Left cardiac atrium (tissue), 4 donors: ENCODE results near the gene CMIP. TPM values are rescaled to one million over a fixed set of nuclear protein-coding genes. Genes with fewer than 3 reads are reported as not detected.
A peak's percentile ranks its signal among the peaks of the same experiment; 100 is the strongest.

Experiments used
- ATAC-seq, 2 donors: fragments of 200-7000 bp; cut with Tn5 transposase; one replicate each; pipeline ENCODE4 v1.9.1; 2020; ENCODE audit warnings: mild to moderate bottlenecking in 2 of 2, moderate library complexity in 2 of 2
- DNase-seq: peaks from one replicate; pipeline ENCODE4 v3.0.0-alpha.2; 2020
- intact Hi-C, 2 donors: fragments of 100-400 bp; cut with DNase I; formaldehyde crosslinking; loops; one replicate each; pipeline versions ENCODE4 v1.14.1 to v1.15.1; 2022 to 2023
- total RNA-seq, 2 donors: library from RNA; stranded (reverse); fragmentation: NEBNext Ultra II Directional; extraction: Animal tissue kit (Norgen Biotek cat#: 25700); gene quantifications; one replicate each; pipeline ENCODE4 v1.2.1, GENCODE V29; 2021
- donor health status: DM: no; HTN: yes; CAD: no.
- donor health status: DM: no; HTN: yes; CAD: no; lungs with severe emphysema.
- donor health status: DM: yes; HTN: yes; CAD: no.
- donor health status: Dilated cardiomyopathy.

CMIP gene
- total RNA-seq, 2 donors from 2014 or later: 18.1 to 34.9 TPM

DNA sequence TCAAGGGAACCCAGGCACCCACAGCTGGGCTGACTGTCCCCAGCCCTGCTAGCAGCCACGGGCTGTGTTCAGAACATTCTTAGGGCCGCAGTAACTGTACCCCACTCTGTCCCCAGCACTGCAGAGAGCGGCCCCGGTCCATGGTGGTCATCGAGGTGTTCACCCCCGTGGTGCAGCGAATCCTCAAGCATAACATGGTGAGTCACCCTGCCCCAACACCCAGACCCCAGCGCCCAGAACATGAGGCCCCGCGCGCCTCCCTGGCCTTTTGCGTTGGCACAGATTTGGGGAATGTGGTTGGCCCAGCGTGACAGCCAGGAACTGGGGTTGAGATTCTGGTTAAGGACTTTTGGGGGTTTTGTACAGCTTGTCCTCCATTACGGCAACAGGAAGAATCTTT is 219.5 kb downstream of the CMIP start:
- no peak for DNase-seq
- ATAC-seq: no peak
- intact Hi-C loops: no loop called here

- intact Hi-C loops: no loop called here
- no peak for DNase-seq
- no peak for ATAC-seq
Measured at GRCh38 chr16:81665588-81665987, 221.0 kb downstream of the CMIP start.

DNA sequence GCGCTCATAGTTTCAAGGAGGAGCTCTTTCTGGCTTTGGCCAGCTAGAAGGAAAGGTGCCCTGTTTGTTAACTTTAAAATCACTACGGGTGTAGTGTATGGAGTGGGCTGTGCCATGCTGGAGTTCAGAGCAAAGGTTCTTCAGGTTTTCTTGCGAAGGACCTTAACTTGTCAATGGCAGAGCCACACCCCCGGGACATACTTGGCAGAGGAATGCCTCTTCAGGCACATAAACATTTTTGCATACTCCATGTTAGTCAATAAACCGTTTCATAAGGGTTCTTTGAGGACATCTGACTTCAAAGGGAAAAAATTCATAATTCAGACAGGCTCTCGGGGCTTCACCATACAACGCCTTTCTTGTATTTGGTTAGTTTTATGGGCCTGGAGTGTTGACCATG is 221.5 kb downstream of the CMIP start:
- no peak for DNase-seq
- intact Hi-C loops: no loop called here

DNA sequence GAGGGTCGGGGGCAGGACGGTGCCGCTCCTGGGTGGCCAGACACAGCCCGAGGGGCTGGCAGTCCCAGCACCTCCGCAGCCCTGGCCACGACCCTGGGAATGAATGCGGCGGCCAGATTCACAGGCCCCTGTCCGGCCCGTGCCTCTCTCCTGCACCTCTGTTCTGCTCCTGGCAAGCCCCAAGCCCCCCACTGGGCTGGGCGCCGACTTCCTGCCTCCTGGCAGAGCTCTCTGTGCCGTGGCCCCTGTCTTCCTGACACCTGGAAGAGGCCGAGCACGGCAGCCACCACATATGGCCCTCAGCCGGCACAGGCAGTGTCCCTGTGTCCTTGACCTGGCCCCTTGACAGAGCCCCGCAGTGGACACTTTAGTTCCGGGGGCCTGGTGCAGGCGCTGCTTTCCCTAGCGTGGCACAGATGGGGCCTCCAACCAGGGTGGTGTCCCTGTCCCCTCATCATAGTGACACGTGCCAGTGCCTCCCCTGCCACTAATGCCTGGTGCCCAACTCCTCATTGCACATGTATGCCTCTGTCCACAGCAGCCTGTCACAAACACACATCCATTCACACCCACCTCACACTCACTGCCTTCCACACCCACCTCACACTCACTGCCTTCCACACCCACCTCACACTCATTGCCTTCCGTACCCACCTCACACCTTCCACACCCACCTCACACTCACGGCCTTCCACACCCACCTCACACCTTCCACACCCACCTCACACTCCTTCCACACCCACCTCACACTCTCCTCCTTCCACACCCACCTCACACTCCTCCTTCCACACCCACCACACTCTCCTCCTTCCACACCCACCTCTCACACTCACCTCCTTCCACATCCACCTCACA is 223.9 kb downstream of the CMIP start:
- peak in 1 of 2 donors; percentile 5 for ATAC-seq
- intact Hi-C loops: no loop called here
- no peak for DNase-seq

More for the DNA sequence above, 221.5 kb downstream of the CMIP start:
- no peak for ATAC-seq

GRCh38 chr16:81669473-81670350 is 225.1 kb downstream of the CMIP start:
- ATAC-seq (no peak), DNase-seq (no peak)
- intact Hi-C loops: no loop called here

DNA sequence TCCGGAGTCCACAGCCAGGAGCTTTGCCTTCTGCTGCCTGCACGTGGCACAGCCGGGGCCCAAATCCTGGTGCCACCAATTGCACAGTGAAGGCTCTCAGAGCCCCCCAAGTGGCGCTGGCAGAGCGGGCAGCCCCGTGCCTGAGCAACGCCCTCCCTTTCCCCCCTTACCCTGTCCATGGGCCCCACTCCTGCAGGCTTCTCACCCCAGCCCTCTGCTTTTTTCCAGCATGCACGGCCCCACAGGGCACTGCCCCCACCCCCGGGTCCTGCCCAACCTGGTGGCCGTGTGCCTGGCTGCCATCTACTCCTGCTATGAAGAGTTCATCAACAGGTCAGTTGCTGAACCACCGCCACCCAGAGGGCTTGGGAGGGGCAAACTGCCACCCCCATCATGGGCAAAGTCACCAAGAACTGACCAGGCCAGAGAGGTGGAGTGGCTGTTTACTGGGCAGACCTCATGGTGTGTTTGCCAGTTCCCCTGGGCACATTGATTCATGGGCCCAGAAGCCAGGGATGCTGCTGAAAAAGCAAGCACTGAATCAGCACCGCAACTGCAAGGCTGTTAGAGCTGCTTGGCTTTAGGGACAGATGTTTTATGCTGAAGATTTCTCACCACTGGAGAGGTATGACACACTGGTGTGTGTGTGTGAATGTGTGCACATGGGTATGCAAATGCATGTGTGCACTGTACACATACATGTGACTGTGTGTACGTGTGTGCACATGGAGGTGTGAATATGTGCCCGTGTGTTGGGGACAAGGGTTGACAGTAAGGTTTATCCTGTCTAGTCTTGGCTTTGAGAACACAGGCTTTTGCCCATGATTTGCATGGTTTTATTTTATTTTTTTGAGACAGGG is 227.4 kb downstream of the CMIP start:
- intact Hi-C loops: no loop called here
- no peak for DNase-seq
- no peak for ATAC-seq

GRCh38 chr16:81673432-81673831 is 228.8 kb downstream of the CMIP start:
- DNase-seq: no peak
- no peak for ATAC-seq
- intact Hi-C loops: no loop called here

GRCh38 chr16:81675662-81676061 is 231.1 kb downstream of the CMIP start:
- DNase-seq (no peak), ATAC-seq (no peak)
- intact Hi-C loops: no loop called here

DNA sequence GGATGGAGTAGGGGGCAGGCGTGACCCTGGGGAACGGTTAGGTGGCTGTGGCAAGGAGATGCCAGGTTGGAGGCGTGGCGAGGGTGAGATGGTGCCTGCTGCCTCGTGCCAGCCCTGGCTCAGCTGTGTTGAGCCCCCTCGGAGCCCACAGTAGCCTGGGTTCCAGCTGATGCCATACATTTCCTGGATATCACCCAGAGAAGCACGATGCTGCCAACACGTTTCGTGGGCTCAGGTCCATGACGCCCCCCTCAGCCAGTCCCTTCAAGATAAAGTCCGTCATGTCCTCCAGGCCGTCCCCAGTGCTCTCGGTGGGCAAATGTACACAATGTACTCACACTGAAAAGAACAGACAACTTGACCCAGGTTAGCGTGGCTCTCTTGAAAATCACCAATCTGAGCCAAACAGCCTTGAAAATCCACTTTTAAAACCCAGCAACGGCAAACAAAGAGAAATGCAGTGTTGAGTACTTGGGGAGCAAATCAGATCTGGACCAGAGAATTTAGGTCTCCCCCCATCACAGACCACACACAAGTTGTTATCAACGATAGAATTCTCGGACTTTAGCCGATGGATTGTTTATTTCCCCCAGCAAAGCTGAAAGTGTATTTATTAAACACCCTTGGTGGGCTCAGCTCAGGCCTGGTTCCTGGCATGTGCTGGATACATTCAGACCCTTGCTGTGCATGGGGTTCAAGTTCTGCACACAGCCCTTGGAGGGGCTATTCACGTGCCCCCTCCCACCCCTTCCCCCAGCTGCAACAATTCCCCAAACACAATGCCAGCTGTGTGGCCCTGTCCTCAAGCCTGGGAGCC is 231.7 kb downstream of the CMIP start:
- DNase-seq (no peak), ATAC-seq (no peak)
- intact Hi-C loops: no loop called here

- DNase-seq: no peak
- no peak for ATAC-seq
- intact Hi-C loops: no loop called here
Measured at GRCh38 chr16:81676883-81677737, 232.5 kb downstream of the CMIP start.

GRCh38 chr16:81678326-81679095 is 233.9 kb downstream of the CMIP start:
- ATAC-seq (peak in 1 of 2 donors; percentile 42), DNase-seq (no peak)
- intact Hi-C loops: no loop called here

- ATAC-seq: no peak
- DNase-seq: no peak
- intact Hi-C loops: no loop called here
Measured at GRCh38 chr16:81679721-81680430, 235.3 kb downstream of the CMIP start.

- intact Hi-C loops: no loop called here
- DNase-seq: no peak
- peak in 1 of 2 donors; percentile 27 for ATAC-seq
Measured at GRCh38 chr16:81680444-81681275, 236.1 kb downstream of the CMIP start.

DNA sequence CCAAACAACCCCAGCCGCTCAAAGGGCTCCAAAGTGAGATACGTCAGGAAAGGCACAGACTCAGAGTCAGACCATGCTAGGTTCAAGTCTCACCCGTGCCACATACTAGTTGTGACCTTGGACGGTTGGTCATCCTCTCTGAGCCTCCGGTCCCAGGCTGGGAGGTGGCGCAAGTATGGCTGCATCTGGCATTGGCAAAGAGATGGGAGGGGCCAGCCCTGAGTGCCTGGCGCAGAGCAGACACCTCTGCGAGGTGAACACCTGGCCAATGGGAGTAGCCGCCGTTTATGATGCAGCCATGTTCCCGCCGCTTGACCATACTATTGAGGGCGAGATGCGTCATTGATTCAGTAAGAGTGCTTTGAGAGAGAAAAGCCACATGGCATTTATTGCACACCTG is 236.7 kb downstream of the CMIP start:
- intact Hi-C loops: no loop called here
- DNase-seq (no peak), ATAC-seq (no peak)

- DNase-seq (no peak), ATAC-seq (no peak)
- intact Hi-C loops: no loop called here
Measured at GRCh38 chr16:81684242-81684837, 239.7 kb downstream of the CMIP start.
